Measurements from ENCODE around the gene MIB2.

DNA sequence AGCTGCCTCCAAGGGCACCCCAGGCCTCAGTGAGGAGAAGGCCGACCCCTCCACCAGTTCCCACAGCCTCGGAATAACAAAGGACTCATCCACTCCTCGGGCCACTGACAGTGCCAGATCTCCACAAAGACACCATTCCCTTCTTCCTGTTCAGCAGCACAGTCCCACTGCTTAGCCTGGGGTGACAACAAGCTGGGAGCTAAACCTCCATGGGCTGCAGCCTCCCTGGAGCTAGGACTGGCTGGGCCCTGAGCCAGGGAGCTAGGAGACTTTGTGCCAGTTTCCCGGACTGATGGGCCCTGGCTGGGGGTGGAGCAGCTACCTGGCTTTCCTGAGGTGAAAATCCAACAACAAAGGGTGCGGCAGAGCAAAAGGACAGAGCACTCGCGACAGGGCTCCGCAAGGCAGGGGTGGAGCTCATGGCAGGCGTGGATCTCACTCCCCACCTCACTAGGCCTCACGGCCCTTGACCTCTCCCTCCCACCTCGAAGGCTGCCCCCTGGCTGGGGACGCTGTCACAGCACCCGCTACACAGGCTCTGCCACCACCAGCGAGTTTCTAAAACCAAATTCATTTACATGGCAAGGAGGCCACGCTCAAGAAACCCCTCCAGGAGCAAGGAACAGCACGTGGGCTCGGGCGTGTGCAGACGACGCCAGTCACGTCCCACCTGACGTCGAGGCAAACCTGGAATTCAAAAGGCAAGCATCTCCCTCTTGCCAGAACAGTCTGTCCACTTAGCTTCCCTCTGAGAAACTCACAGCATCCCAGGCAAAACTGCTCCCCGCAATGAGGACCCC lies 63.5 kb downstream of the MIB2 start:
- TF ChIP-seq SUZ12 (IDR thresholded peaks at IDR 0.05; ENCODE audit: extremely low read depth, insufficient read depth, insufficient read length): no peak
- TF ChIP-seq YY1 (IDR thresholded peaks at IDR 0.05; ENCODE audit: insufficient read depth, insufficient read length): no peak

Measured in NT2/D1 (cell line).